GM19452 (cell line): ENCODE data around the gene CARHSP1.
"Not testable (repeated sequence)": the region's sequence is repeated elsewhere in the genome, so short reads cannot be mapped to it uniquely, and the experiment has no call there.

Experiments
- ATAC-seq: cut with Tn5 transposase; IDR thresholded peaks from one replicate; pipeline ENCODE4 v1.9.1; 2021; ENCODE audit not compliant: unreplicated experiment

The CARHSP1 gene

GRCh38 chr16:8893976-8894690, 25.3 kb upstream of the CARHSP1 start:
- no peak for ATAC-seq

GRCh38 chr16:8893426-8893825, 24.6 kb upstream of the CARHSP1 start:
- no peak for ATAC-seq

GRCh38 chr16:8892101-8892575, 23.3 kb upstream of the CARHSP1 start:
- peak; percentile 24 for ATAC-seq

- no peak for ATAC-seq
These were observed 21.7 kb upstream of the CARHSP1 start for GRCh38 chr16:8890549-8890921.

GRCh38 chr16:8889893-8890548, 21.2 kb upstream of the CARHSP1 start:
- no peak for ATAC-seq

DNA sequence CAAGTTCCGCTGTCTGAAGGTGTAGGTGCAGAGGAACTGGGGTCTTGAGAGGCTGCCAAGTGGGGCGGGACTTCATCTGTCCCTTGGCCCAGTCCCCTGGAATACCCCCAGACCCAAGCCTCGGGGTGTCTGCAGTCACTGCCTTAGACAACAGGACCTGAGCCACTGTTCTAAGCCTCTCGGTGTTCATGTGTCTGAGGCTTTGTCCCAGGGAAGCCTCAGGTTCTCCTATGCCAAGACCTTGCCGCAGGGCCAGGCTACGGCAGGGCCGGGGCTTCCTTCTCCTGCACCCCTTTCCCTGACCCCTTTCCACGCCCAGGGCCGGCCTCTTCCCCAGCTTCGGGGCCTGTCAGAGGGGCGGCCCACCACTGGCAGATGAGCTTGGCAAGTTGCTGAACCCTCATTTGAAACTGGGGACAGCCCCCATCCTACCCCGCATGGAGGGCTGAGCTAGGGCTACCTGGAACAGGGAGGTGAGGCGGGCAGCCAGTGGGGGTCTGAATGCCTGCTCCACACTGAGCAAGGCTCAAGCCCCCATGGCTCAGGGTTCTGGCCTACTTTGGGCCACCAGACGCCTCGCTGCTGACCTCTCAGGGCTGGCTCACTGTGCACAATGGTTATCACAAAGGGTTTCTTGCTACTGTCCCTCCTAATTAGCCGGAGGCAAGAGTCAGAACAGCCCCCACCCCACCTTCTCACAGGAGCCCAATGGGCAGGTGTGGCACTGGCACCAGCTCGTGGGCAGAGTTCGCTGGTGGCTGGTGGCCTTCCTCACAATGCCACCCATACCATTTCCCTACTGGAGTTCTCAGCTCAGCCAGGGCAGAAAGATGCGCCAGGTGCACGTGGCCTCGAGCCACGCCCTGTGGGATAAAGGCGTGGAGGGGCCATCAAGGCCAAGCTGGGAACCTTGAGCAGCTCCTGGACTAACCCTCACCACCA, 20.4 kb upstream of the CARHSP1 start:
- no peak for ATAC-seq

GRCh38 chr16:8887952-8888560, 19.2 kb upstream of the CARHSP1 start:
- ATAC-seq, result no peak

GRCh38 chr16:8887431-8887765, 18.6 kb upstream of the CARHSP1 start:
- ATAC-seq, result no peak

- ATAC-seq, result no peak
These were observed 18.0 kb upstream of the CARHSP1 start for GRCh38 chr16:8886593-8887430.

- ATAC-seq, result no peak
These were observed 17.1 kb upstream of the CARHSP1 start for GRCh38 chr16:8885674-8886592.

DNA sequence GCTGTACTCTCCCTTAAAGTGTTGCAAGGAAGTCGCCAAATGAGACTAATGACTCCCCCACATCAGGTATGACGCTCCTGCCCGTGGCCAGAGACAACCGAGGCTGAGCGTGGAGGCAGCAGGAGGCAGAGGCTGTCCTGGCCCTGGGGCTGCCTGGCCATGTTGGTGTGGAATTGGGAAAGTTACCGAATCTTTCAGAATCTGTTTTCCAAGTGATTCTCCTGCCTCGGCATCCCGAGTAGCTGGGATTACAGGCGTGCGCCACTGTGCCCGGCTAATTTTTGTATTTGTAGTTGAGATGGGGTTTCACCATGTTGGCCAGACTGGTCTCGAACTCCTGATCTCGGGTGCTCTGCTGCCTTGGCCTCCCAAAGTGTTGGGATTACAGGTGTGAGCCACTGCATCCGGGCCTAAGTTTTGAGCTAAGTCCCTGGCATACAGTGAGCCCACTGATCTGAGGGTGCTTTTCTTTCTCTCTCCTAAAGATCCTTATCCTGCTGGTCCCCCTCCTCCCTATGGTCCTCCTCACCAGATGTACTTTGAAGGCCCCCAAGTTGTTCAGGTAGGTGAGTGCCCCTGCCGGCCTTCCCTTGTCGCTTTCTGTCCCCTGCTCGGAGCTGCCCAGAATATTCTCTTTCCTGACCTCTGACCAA, 14.0 kb upstream of the CARHSP1 start:
- no peak for ATAC-seq

DNA sequence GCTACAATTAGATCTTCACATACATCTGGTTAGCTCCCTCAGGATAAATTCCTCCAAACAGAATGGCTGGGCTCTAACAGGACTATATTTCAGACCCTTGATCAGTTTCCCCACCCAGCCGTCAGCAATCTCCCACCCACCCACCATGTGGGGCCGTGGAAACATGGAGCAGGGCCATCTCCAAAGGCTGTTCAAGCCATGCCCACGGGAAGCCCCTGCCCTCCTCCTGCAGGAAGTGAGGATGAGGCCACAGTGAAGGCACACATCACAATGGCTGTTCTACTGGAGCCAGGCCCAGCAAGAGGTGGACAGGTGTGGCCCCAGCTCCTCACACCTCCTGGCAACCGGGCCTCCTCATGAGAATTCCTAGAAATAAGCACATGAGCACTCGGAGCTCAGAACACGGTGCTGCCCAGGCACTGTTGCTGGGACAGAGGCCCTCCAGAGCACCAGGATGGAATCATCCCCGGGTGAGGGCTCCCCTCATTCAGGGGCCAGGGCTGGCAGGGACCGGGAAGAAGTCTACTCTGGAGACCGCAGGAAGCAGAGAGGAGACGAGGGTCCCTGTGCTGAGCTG, 13.3 kb upstream of the CARHSP1 start, which contains the start of gene LITAFD:
Gene LITAFD, plus strand, starts transcription at position 311 of the 577 bp plus-strand sequence. CDS start 2,005 bp downstream, outside the sequence.
- no peak for ATAC-seq

GRCh38 chr16:8880839-8881510, 12.2 kb upstream of the CARHSP1 start:
- no peak for ATAC-seq

DNA sequence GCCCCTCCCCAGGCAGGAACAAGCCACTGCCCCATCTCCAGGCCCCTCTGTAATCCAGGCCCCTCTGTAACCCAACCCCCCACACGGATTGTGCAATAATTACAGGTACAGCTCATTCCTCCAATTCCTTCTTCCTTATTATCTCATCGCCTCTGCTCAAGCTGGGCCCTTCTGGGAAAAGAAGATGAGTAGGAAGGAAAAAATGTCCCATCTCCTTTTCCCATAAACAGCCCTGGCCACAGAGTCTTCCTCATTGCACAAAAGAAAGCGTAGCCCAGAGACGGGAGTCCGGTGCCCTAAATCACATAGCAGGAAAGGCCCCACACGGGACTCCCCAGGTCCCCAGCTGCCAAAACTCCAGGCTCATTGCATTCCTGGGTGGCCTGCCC, 9.7 kb upstream of the CARHSP1 start:
- no peak for ATAC-seq

- no peak for ATAC-seq
These were observed 9.2 kb upstream of the CARHSP1 start for GRCh38 chr16:8877894-8878522.

GRCh38 chr16:8875317-8875716, 6.5 kb upstream of the CARHSP1 start:
- ATAC-seq, result not testable (repeated sequence)

DNA sequence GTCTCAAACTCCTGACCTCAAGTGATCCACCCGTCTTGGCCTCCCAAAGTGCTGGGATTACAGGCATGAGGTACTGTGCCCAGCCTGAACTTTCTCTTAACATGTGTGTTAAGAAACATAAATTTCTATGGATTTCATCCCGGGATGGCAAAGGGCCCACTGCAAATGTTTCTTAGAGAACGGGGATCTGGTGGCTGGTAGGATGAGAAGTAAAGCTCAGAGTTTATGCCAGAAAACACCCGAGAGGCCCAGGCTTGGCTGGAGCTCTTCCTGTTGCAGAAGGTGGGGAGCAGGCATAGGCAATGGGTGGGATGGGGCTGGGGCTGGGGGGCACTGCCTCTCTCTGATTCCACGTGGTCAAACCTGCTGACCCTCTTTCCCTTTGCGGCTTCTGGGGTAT, 5.6 kb upstream of the CARHSP1 start:
- ATAC-seq, result no peak
